Measurements from ENCODE around the gene HTT.
"Not testable (repeated sequence)": the region's sequence is repeated elsewhere in the genome, so short reads cannot be mapped to it uniquely, and the experiment has no call there.

HTT gene

DNA sequence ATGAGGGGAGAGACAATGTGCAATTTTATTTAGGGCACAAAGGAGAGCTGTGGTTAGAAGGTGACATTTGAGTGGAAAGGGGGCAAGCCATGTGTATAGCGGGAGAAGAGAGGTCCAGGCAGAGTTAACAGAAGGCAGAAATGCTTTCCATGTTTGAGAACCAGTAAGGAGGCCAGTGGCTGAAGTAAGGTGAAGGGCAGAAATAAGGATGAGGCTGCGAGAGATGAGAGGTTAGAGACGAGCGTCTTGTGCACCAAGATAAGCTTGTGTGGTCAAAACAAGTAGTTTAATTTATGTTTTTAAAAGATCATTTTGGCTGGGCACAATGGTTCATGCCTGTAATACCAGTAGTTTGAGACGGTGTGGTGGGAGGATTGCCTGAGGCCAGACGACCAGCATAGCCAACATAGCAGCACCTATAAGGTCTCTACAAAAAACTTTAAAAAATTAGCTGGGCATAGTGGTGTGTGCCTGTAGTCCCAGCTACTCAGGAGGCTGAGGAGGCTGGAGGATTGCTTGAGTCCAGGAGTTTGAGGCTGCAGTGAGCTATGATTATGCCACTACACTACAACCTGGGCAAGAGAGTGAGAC, 8.5 kb downstream of the HTT start:
- DNase-seq (ENCODE audit: low spot score): no peak

DNA sequence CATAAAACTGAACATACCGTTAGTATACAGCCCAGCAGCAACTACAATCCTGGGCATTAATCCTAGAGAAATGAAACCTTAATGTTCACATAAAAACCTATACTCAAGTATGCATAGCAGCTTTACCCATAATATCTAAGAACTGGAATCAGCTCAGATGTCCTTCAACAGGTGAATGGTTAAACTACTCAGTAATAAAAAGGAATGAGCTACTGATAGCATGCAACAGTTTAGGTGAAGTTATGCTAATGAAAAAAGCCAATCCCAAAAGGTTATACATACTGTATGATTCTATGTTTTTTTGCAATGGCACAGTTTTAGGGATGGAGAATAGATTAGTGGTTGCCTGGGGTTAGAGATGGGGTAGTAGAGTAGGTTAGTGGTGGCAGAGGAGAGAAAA, 9.3 kb downstream of the HTT start:
- DNase-seq (ENCODE audit: low spot score): no peak

DNA sequence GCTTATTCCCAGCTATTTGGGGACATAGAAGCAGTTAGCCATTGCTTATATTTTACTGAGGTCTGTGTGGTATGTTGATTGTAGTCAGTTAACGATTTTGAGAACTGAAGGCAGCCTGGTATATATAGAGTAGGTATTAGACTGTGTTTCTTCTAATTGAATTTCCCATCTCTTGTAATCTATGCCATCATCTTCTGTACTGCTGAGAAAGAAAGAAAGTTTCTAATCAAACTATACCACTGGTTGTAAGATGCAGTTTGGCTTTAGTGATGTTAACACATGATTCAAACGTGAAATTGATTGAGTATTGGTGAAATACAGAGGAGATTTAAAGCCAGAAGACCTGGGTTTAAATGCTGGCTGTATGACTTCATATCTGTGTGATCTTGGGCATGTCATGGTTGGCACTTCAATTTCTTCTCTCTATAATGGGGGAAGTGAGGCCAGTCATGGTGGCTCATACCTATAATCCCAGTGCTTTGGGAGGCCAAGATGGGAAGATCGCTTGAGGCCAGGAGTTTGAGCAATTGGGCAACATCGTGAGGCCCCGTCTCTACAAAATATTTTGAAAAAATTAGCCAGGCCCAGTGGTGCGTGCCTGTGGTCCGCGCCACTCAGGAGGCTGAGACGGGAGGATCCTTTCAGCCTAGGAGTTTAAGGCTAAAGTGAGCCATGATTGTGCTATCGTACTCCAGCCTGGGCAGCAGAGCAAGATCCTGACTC, 11.6 kb downstream of the HTT start:
- DNase-seq (ENCODE audit: low spot score): no peak

DNA sequence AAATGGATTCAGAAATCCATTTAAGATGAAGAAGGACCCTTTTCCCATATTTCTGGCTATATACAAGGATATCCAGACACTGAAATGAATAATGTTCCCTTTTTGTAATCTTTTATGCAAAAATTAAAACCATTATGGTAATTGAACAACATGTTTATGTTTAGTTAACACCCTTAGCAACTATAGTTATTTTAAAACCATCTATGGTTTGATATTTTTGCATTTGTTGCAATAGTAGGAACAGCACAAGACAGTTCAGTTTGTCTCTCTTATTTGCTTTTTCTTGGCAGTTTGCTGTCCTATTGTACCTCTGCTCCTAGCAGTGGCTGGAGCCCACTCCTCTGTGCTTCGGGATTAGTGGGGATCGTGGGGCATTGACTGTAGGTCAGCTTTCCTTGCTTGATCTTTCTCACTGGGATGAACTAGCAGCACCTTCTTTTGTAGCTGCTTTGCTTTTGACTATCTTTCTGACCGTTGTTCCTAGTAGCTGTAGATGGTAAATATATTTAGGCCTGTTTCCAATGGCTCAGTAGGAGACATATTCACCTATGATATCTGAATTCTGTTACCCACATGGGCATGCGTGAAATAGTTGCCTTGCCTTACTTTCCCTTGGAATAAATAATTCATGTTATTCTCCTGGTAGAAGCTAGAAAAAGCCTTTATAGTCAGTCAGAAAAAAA, 12.8 kb downstream of the HTT start:
- DNase-seq (ENCODE audit: low spot score): no peak

DNA sequence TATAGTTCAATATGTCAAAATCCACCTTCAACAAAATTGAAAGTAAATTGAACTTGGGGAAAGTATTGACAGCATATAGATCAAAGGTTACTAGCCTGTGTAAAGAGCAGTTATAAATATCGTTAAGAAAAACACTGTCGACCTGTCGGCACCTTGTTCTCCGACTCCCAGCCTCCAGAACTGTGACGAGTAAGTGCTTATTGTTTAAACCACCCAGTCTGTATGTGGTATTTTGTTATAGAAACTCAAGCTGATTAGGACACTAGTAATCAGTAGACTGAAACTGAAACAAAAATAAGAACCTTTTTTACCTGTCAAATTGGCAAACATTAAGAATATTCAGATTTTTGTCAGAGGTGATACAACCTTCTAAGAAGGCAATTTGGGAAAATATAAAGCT, 17.0 kb downstream of the HTT start:
- no peak for DNase-seq (ENCODE audit: low spot score)

DNA sequence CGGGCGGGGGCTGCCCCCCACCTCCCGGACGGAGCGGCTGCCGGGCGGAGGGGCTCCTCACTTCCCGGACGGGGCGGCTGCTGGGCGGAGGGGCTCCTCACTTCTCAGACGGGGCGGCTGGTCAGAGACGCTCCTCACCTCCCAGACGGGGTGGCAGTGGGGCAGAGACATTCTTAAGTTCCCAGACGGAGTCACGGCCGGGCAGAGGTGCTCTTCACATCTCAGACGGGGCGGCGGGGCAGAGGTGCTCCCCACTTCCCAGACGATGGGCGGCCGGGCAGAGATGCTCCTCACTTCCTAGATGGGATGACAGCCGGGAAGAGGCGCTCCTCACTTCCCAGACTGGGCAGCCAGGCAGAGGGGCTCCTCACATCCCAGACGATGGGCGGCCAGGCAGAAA, 20.2 kb downstream of the HTT start:
- not testable (repeated sequence) for DNase-seq (ENCODE audit: low spot score)

DNA sequence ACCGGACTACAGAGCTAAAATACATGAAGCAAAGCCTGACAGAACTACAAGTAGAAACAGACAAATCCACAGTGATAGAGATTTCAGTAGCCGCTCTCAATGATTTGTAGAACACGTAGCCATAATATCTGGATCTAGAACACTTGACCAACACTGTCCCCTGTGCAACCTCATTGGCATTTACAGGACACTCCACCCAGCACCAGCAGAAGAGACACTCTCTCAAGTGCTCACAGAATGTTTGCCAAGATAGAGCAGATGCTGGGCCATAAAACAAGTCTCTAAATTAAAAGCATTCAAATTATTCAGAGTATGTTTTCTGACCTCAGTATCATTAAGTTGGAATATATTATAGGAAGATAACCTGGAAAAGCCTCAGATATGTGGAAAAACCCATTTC, 21.7 kb downstream of the HTT start:
- DNase-seq (ENCODE audit: low spot score): no peak

DNA sequence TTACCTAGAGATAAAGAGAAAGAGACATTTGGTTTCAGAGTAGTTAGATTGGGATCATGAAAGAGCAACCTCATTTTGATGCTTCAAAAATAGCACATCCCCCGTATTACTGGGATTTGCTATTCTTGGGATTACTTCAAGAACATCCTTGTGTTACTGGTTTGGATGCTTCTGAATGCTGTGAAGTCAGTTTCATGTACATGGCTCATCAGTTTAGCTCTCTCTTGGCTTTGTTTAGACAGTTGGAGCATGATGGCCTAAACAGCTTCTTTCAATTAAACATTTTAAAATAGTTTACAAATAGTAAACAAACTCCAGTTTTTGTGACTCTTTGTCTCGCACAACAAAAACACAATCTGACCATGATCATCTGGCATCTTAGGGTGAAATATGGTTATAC, 23.9 kb downstream of the HTT start:
- no peak for DNase-seq (ENCODE audit: low spot score)

DNA sequence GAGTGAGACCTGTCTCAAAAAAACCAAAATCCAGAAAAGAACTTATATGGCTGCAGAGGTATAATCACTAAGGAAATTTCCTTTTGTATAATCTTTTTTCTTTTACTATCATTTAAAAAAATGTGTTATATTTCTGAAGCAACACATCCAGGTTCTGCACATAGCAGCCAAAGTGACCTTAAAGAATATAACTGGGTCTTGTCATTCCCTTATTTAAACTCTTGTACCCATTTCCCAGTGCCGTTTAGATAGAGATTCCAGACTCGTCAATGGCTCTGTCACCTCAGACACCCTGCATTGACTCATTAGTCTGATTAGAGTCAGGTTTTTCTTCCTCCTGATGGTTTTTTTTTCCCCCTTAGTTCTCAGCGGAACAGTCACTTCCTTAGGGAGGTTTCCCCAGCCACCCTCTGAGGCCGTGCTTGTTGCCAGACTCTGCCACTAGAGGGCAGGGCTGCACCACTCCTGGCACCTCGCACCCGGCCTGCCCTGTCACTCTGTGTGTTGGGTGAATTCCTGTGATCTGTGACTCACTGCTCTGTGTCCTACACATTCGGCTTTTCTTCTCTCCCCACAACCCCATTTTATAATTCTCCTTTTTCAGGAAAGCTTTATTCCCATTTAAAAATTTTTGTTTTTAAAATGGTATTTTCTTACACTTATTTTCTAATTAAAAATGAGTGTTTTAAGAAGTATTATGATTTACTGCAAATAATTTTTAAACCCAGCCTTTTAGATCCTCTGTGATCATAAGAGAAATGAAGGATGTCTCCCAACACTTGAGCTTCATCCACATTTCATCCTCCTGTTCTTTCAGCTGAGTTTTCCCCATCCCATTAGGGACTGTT, 32.1 kb downstream of the HTT start:
- DNase-seq (ENCODE audit: low spot score): peak; percentile 96

DNA sequence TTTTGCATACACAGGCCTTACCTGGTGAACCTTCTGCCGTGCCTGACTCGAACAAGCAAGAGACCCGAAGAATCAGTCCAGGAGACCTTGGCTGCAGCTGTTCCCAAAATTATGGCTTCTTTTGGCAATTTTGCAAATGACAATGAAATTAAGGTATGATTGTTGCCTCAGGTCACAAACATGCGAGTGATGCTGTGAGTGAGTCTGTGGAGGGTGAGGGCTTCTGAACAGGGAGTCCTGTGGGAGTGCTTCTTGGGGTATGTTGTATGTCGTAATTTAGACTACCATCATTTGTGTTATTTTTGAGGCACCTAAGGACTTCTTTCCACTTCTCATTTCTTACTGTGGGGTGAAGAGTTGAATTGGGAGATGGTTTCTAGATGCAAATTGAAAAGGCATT, 32.8 kb downstream of the HTT start:
- no peak for DNase-seq (ENCODE audit: low spot score)

DNA sequence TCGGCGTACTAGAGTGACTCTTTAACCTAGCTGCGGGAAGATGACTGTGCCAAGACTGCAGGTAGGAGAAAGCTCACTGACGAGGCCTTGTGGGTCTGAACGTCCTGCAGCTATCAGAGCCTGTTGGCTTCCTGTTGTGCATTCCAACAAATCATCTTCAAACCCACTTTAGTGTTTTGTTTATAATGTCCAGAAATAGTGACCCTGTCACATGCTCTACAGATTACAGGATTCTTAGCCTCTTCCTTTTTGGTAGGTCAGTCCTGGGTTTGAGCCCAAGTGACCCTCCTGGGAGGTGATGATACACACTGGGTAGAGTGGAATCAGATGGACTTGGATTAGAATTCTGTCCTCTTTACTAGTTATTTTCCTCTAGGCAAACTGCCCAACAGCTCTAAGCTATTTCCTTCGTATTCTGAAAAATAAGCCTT, 33.2 kb downstream of the HTT start:
- DNase-seq (ENCODE audit: low spot score): peak; percentile 55

DNA sequence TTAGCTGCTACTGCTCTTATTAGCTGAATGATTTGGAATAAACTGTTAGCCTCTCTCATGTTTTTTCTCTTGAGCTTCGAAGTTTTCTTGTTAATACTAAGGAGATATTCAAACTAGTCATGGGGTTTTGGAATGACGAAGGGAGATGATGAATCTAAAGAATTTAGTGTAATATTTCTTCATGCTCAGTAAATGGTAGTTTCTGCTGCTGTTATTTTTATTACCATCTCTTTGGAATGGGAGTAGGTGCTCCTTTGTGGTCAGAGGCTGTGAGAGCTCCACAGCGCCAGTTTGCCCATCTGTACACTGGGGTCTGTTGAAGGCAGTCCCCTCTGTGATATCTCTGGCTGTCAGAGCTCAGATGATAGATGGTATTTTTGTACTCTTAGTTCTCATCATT, 33.7 kb downstream of the HTT start:
- DNase-seq (ENCODE audit: low spot score): peak; percentile 46

DNA sequence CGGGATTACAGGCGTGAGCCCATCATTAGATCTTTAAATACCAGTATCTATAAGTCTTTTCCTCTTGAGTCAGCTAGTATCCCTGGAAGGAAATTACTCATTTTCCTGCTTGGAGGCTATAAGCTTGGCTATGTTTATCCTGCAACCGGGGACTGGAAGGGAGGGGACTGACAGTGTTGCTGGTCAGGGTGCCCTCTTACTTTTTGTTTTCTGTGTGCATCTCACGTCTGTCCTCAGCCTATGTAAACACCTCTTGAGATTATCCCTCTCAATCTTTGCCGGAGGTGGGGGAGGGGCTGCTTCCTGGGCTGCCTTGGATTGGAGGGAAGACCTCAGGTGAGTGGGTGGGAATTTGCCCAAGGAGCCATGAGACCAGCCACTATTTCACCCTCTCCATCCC, 37.0 kb downstream of the HTT start:
- no peak for DNase-seq (ENCODE audit: low spot score)

DNA sequence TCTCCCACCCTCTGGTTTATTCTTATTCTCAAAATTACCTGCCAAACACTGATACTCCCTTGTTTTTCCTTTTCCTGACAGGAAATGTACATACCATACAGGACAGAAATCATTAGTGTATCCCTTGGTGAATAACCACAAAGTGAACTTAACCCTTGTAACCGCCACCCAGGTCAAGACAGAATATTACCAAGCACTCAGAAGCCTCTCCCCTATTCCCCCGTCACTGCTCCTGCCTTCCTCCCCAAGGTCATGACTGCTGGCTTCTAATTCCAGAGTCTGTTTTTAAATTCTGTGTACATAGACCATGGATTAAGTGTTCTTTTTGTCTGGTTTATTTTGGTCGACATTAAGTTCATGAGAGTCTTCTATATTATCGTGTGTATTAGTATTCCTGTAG, 37.7 kb downstream of the HTT start:
- DNase-seq (ENCODE audit: low spot score): no peak

DNA sequence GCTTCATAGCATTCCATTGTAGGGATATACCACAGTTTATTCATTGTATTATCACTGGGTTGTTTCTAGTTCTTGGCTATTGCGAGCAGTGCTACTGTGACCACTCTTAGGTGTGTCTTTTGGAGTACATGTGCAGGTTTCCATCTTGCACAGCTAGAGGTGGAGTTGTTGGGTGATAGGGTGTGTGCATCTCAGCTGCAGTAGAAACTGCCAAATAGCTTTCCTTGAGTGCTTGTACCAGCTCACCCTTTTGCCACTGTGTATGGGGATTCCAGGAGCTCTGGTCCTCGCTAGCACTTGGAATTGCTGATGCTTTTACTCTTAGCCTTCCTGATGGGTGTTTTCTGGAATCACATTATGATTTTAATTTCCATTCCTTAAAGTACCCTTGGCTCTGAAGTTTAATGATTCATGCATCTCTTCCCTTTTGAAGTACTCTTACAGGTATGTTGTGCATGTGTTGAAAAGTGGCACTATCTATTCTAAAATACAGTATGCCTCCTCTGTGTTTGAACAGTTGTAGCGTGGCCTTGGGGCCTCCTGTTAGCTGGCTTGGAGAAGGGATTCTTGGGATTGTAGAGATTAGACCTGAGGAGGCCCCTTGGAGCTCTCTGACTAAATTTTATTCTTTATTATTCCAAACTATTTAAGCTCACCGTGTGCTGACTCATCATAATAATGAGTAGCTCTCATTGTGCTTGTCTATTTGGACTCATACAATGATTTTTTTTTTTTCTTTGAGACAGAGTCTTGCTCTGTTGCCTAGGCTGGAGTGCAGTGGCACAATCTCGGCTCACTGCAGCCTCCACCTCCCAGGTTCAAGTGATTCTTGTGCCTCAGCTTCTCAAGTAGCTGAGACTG, 38.4 kb downstream of the HTT start:
- DNase-seq (ENCODE audit: low spot score): no peak

DNA sequence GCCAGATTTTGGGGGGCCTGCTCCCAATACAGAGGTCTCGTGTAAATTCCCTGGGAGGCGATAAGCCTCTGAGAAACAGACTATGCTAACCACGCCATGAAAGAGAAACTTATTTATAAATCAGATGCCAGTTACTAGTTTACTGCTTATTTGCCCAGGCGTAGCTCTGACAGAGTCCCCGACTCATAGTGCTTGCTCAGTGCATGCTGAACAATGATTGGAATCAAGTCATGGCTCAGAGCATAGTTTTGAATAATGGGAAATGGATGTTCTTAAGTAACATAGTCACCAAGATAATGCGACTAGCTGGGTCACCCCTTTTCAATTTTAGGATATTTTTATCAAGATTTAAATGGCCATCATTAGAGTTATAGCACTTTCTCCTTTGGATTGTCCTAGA, 39.9 kb downstream of the HTT start:
- DNase-seq (ENCODE audit: low spot score): no peak

DNA sequence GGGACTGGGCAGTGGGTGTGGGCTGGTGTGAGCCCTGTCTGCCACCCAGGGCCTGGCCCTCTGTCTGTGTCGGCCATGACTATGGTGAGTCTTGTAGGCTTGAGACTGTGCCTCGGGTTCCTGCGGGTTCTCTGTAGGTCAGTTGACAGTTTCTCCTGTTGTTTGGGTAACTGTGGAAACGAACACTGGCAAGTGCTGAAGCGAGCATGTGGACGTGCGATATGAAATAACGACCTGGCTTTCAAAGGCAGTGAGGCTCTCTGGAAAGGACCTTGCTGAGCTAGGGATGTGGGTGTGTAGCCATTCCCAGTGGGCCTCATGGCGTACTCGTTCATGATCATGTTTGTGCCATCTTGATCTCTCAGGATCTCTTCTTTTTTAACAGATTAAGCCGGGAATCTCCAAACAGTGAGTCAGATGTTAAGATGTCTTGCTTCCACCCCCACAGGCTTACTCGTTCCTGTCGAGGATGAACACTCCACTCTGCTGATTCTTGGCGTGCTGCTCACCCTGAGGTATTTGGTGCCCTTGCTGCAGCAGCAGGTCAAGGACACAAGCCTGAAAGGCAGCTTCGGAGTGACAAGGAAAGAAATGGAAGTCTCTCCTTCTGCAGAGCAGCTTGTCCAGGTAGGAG, 41.3 kb downstream of the HTT start:
- peak; percentile 49 for DNase-seq (ENCODE audit: low spot score)

DNA sequence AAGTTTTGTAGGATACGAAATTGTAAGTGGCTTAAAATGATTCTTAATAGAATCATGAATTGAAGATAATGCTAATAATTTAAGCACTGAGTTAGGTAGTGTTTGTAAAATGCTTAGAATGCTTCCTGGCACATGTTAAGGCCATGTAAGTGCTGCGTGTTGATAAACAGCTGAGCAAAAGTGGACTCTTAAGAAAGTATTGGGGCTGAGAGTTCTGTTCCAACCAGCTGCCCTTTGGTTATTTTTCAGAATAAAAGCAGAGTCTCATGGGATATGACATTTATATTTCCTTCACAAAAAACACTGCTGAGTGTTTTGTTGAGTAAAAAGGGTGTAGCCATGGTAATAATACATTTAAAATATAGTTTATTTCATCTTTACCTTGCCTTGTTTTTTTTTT, 42.5 kb downstream of the HTT start:
- no peak for DNase-seq (ENCODE audit: low spot score)

DNA sequence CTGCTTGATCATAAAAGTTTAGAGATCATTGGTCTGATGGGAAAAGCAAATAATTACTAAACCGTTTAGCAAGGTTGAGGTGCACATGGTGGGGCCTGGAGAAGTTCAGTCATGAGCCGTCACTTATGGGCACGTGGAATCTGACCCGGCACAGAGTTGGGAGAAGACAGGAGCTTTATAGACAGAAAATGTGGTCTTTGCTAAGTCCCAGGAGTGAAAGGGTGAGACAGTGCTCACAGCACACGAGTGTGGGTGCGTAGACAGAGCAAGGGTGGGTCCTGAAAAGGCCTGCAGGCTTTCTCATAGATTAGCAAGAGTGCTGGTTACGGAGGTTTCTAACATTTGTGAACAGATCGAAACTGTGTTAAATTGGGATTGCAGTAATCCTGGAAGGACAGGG, 43.8 kb downstream of the HTT start:
- DNase-seq (ENCODE audit: low spot score): no peak

DNA sequence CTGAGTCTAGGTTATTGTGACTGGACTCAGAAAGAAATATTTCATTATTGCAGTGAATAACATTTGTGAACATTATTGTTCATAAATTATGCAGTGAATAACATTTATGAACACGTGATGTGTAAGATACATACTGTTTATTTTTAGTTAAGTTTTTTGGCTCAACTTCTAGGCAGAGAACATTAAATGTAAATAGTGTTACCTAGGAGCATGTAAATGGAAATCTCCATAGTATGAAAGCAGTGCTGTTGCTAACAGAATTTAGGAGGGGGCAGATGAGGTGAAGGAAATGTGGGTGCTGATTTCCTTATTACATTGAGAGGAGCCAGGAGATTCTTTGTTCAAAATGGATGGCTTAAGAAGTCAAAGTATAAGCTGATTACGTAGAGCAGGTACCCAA, 45.0 kb downstream of the HTT start:
- no peak for DNase-seq (ENCODE audit: low spot score)

DNA sequence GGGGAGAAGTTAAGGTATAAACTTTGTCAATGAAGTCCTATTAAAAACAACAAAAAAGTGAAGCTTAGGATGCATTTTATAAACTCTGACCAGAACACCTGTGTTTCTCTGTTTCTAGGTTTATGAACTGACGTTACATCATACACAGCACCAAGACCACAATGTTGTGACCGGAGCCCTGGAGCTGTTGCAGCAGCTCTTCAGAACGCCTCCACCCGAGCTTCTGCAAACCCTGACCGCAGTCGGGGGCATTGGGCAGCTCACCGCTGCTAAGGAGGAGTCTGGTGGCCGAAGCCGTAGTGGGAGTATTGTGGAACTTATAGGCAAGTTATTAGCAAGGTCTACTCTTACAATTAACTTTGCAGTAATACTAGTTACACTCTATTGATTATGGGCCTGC, 46.6 kb downstream of the HTT start:
- DNase-seq (ENCODE audit: low spot score): no peak
